NB4 (cell line): ENCODE results near the gene FBXL22.
A peak's percentile ranks its signal among the peaks of the same experiment; 100 is the strongest.

Experiments used
- CTCF ChIP-seq: IDR thresholded peaks from one replicate; pipeline ENCODE4 v1.5.1; 2012; ENCODE audit warnings: low read depth, low read length
- POLR2A ChIP-seq: IDR thresholded peaks from 2 replicates; pipeline ENCODE4 v1.6.1; 2011; ENCODE audit warnings: mild to moderate bottlenecking; ENCODE audit not compliant: insufficient read length; ENCODE audit errors: extremely low read depth

- TF ChIP-seq CTCF = no peak
- TF ChIP-seq POLR2A = peak; percentile 98
Observed at GRCh38 chr15:63600616-63601025, 3.4 kb downstream of the FBXL22 start.
